Neural cell (in vitro differentiated cells): ENCODE data around the gene ADRB2.

Experiments used
- EP300 ChIP-seq: fragments of 450-650 bp; conservative IDR thresholded peaks from 2 replicates; pipeline ENCODE4 v1.6.1; 2014; ENCODE audit warnings: antibody characterized with exemption, mild to moderate bottlenecking, moderate library complexity; ENCODE audit not compliant: poor library complexity, severe bottlenecking
- EZH2 ChIP-seq: fragments of 200-600, 300-800 bp; shearing (Covaris generic), sonication (generic); IDR thresholded peaks from 2 replicates; pipeline ENCODE4 v1.6.1; 2014; ENCODE audit warnings: antibody characterized with exemption, low read length, borderline replicate concordance, mild to moderate bottlenecking; ENCODE audit not compliant: insufficient read depth, poor library complexity, severe bottlenecking
- MXI1 ChIP-seq: fragments of 450-650 bp; conservative IDR thresholded peaks from 2 replicates; pipeline ENCODE4 v1.6.1; 2014; ENCODE audit warnings: antibody characterized with exemption, mild to moderate bottlenecking; ENCODE audit not compliant: poor library complexity, severe bottlenecking
- POLR2AphosphoS5 ChIP-seq: IDR thresholded peaks from 2 replicates; pipeline ENCODE4 v1.6.1; 2012
- RAD21 ChIP-seq: fragments of 450-650 bp; conservative IDR thresholded peaks from 2 replicates; pipeline ENCODE4 v1.6.1; 2014; ENCODE audit warnings: antibody characterized with exemption, mild to moderate bottlenecking, moderate library complexity
- SMC3 ChIP-seq: fragments of 450-650 bp; conservative IDR thresholded peaks from 2 replicates; pipeline ENCODE4 v1.6.1; 2014; ENCODE audit warnings: antibody characterized with exemption, mild to moderate bottlenecking, moderate library complexity; ENCODE audit not compliant: poor library complexity
- TF ChIP-seq, protein P1 (sequence below): fragments of 450-650 bp; IDR thresholded peaks from 2 replicates; pipeline ENCODE4 v1.5.1; 2014; ENCODE audit warnings: antibody characterized with exemption, mild to moderate bottlenecking, moderate library complexity; ENCODE audit not compliant: poor library complexity, severe bottlenecking
- TF ChIP-seq, protein P2 (sequence below): IDR thresholded peaks from 2 replicates; pipeline ENCODE4 v1.6.1; 2012; ENCODE audit warnings: borderline replicate concordance

DNA sequence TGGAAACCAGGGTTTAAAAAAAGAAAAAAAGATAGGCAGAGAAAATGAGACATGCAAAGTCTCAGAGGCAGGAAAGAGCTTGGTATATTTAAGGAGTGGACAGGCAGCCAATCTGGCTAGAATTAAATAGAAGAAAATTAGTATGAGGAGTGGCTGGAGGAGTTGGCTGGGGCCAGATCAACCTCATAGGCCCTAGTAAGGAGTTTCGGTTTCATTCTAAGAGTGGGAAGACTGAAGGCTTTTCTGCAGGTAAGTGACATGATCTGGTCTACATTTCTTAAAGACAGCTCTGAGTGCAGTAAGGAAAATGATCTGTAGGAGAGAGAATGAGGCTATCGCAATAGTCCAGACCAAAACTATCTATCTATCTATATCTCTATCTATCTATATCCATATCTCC lies 27.5 kb downstream of the ADRB2 start:
- TF ChIP-seq, protein P1, sequence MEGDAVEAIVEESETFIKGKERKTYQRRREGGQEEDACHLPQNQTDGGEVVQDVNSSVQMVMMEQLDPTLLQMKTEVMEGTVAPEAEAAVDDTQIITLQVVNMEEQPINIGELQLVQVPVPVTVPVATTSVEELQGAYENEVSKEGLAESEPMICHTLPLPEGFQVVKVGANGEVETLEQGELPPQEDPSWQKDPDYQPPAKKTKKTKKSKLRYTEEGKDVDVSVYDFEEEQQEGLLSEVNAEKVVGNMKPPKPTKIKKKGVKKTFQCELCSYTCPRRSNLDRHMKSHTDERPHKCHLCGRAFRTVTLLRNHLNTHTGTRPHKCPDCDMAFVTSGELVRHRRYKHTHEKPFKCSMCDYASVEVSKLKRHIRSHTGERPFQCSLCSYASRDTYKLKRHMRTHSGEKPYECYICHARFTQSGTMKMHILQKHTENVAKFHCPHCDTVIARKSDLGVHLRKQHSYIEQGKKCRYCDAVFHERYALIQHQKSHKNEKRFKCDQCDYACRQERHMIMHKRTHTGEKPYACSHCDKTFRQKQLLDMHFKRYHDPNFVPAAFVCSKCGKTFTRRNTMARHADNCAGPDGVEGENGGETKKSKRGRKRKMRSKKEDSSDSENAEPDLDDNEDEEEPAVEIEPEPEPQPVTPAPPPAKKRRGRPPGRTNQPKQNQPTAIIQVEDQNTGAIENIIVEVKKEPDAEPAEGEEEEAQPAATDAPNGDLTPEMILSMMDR, result no peak
- no peak for TF ChIP-seq EZH2
- no peak for TF ChIP-seq EP300
- no peak for TF ChIP-seq MXI1
- TF ChIP-seq RAD21, result no peak
- no peak for TF ChIP-seq POLR2AphosphoS5
- TF ChIP-seq, protein P2, sequence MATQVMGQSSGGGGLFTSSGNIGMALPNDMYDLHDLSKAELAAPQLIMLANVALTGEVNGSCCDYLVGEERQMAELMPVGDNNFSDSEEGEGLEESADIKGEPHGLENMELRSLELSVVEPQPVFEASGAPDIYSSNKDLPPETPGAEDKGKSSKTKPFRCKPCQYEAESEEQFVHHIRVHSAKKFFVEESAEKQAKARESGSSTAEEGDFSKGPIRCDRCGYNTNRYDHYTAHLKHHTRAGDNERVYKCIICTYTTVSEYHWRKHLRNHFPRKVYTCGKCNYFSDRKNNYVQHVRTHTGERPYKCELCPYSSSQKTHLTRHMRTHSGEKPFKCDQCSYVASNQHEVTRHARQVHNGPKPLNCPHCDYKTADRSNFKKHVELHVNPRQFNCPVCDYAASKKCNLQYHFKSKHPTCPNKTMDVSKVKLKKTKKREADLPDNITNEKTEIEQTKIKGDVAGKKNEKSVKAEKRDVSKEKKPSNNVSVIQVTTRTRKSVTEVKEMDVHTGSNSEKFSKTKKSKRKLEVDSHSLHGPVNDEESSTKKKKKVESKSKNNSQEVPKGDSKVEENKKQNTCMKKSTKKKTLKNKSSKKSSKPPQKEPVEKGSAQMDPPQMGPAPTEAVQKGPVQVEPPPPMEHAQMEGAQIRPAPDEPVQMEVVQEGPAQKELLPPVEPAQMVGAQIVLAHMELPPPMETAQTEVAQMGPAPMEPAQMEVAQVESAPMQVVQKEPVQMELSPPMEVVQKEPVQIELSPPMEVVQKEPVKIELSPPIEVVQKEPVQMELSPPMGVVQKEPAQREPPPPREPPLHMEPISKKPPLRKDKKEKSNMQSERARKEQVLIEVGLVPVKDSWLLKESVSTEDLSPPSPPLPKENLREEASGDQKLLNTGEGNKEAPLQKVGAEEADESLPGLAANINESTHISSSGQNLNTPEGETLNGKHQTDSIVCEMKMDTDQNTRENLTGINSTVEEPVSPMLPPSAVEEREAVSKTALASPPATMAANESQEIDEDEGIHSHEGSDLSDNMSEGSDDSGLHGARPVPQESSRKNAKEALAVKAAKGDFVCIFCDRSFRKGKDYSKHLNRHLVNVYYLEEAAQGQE, result no peak
- TF ChIP-seq SMC3, result no peak
